Naive B cell (primary cell): ENCODE data around the gene KRI1. TPM values are rescaled to one million over a fixed set of nuclear protein-coding genes. Genes with fewer than 3 reads are reported as not detected.

ENCODE experiments used
- ATAC-seq, 2 donors: fragments of 150-1000 bp; cut with Tn5 transposase; 2 replicates each; pipeline ENCODE4 v1.10.0; 2021; ENCODE audit warnings: low read depth in 2 of 2, mild to moderate bottlenecking in 2 of 2, moderate library complexity in 2 of 2
- DNase-seq: peaks from one replicate; pipeline ENCODE4 v3.0.0; 2022
- H3K27ac Mint-ChIP-seq, 6 donors: one replicate each; pipeline ENCODE4 v1.8.0; 2020 to 2022; ENCODE audit warnings: mild to moderate bottlenecking in 6 of 6, mixed read lengths in 6 of 6, moderate library complexity in 5 of 6, inconsistent platforms in 2 of 6
- H3K27me3 Mint-ChIP-seq, 3 donors: one replicate each; pipeline ENCODE4 v1.8.0; 2021 to 2022; ENCODE audit warnings: mixed read lengths in 3 of 3, mild to moderate bottlenecking in 1 of 3
- H3K36me3 Mint-ChIP-seq, 2 donors: one replicate each; pipeline ENCODE4 v1.8.0; 2020 to 2022; ENCODE audit warnings: mixed read lengths in 2 of 2, inconsistent platforms in 1 of 2, mild to moderate bottlenecking in 1 of 2
- H3K4me1 Mint-ChIP-seq, 3 donors: one replicate each; pipeline ENCODE4 v1.8.0; 2020 to 2022; ENCODE audit warnings: mixed read lengths in 3 of 3, inconsistent platforms in 1 of 3, mild to moderate bottlenecking in 1 of 3, moderate library complexity in 1 of 3
- H3K4me3 Mint-ChIP-seq, 8 donors: one replicate each; pipeline ENCODE4 v1.8.0; 2020 to 2022; ENCODE audit warnings: mild to moderate bottlenecking in 8 of 8, mixed read lengths in 8 of 8, moderate library complexity in 8 of 8, inconsistent platforms in 2 of 8
- H3K9me3 Mint-ChIP-seq, 7 donors: one replicate each; pipeline ENCODE4 v1.8.0; 2020 to 2022; ENCODE audit warnings: mixed read lengths in 7 of 7, mild to moderate bottlenecking in 5 of 7, inconsistent platforms in 2 of 7, moderate library complexity in 1 of 7
- polyA plus RNA-seq, 6 donors: library from polyadenylated mRNA; unstranded; fragments of 300-500 nt; fragmentation: Illumina TruSeq; gene quantifications; one replicate each; pipeline ENCODE4 v1.2.3, GENCODE V29; 2021; ENCODE audit warnings: low read depth in 6 of 6

The KRI1 gene
- polyA plus RNA-seq, 6 donors from 2014 or later, result 10.6 to 47.6 (median 16.5) TPM

DNA sequence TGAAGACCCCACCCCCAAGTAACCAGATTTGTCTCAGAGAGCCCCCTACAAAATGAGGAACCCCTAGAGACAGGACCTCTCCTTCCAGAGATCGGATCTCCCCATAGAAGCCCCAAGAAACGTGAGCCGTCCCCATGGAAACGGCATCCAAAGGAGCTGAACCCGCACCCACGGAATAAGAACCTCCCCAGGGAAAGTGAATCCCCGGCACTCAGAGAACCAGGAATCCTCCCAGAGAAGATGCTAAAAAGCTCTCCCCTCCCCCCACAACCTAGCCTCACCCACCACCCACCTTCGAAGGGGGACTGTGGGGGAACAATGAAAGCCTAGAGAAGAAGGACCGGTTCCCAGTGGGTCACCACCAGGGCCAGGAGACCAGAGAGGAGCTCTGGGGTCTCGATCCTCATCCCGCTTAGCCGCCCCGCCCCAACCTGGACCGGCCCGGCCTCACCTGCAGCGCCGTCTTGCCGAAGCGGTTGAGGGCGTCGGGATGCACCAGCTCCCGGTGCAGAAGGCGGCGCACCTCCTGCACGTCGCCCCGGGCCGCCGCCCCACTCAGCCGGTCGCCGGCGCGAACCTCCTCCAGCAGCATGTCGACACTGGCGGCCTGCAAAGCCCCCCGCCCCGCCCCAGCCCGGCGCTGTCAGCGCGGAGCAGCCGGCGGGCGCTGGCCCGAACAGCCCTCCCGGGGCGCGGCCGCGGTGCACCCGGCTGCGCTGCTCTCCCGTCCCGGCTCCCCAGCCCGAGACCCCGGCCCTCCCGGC is 2.4 kb upstream of the KRI1 start:
- no peaks in the 10 kb centered on the region for H3K27me3 Mint-ChIP-seq
- H3K36me3 Mint-ChIP-seq, result no peaks in the 10 kb centered on the region
- H3K27ac Mint-ChIP-seq, result peak overlapping the region; percentile 91 to 100 (median 98)
- peak overlapping the region; percentile 86 to 100 (median 96) for H3K4me3 Mint-ChIP-seq
- DNase-seq (no peak), ATAC-seq (peak; percentile 3 to 9)
- H3K9me3 Mint-ChIP-seq, result no peaks in the 10 kb centered on the region
- peaks cover 49 to 54% (median 49%) of the 10 kb centered on the region in 3 donors for H3K4me1 Mint-ChIP-seq

GRCh38 chr19:10567656-10568055 is 1.8 kb upstream of the KRI1 start:
- H3K4me1 Mint-ChIP-seq, result peaks cover 48 to 54% (median 49%) of the 10 kb centered on the region in 3 donors

DNA sequence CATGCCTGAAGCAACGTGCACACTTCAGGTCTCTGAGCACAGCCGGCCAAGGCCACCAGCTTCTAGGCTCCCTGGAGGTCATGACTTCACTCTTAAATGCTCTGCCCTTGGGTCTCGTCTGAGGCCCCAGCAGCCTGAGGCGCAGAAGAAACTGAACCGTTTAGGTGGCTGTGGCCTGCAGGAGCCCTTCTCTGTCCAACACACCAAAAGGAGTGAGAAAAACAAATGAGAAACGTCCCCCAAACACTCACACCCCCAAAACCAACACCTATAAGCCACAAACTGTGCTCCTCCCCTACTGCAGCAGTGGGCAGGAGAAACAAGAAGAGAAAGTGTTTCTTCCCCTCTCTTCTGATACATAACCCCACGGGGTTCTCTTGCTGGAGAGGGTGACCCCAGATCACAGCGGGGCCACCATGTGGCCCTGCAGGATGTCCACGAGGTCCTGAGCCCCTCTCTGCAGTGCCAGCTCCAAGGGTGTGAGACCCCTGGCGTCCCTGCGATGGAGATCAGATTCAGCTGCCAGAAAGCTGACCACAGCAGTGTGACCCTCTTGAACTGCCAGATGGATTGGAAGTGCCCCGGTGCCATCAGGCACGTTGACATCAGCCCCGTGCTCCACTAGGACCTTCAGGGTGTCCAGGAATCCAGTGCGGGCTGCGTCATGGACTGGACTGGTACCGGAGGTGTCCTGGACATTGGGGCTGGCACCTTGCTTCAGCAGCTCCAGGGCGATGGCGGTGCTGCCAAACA is 1.0 kb upstream of the KRI1 start:
- H3K4me3 Mint-ChIP-seq, result peak overlapping the region; percentile 86 to 100 (median 96)
- peak overlapping the region; percentile 94 to 100 (median 99) for H3K27ac Mint-ChIP-seq
- DNase-seq, result peak; percentile 76
- no peaks in the 10 kb centered on the region for H3K9me3 Mint-ChIP-seq
- ATAC-seq, result peak; percentile 16 to 17
- peaks cover 40 to 47% (median 43%) of the 10 kb centered on the region in 3 donors for H3K4me1 Mint-ChIP-seq
- no peaks in the 10 kb centered on the region for H3K36me3 Mint-ChIP-seq
- no peaks in the 10 kb centered on the region for H3K27me3 Mint-ChIP-seq

More at GRCh38 chr19:10567656-10568055, 1.8 kb upstream of the KRI1 start:
- no peak for ATAC-seq
- H3K36me3 Mint-ChIP-seq, result no peaks in the 10 kb centered on the region
- H3K27me3 Mint-ChIP-seq, result no peaks in the 10 kb centered on the region
- H3K27ac Mint-ChIP-seq, result peak overlapping the region; percentile 91 to 100 (median 98)
- H3K9me3 Mint-ChIP-seq, result no peaks in the 10 kb centered on the region
- H3K4me3 Mint-ChIP-seq, result peak overlapping the region; percentile 86 to 100 (median 96)
- DNase-seq, result no peak

- Mint-ChIP-seq H3K27ac (peak overlapping the region; percentile 94 to 100 (median 99)), H3K4me3 (peak overlapping the region; percentile 86 to 100 (median 96)), H3K9me3 (no peaks in the 10 kb centered on the region), H3K36me3 (no peaks in the 10 kb centered on the region), H3K4me1 (peaks cover 40 to 52% (median 43%) of the 10 kb centered on the region in 3 donors), H3K27me3 (no peaks in the 10 kb centered on the region)
- DNase-seq, result no peak
- no peak for ATAC-seq
Observed at GRCh38 chr19:10566408-10566657, 523 bp upstream of the KRI1 start.

- Mint-ChIP-seq H3K27ac (peak overlapping the region; percentile 74 to 99 (median 93)), H3K4me3 (peak overlapping the region; percentile 86 to 100 (median 96)), H3K27me3 (no peaks in the 10 kb centered on the region), H3K9me3 (no peaks in the 10 kb centered on the region), H3K4me1 (peaks cover 38 to 53% (median 42%) of the 10 kb centered on the region in 3 donors), H3K36me3 (no peaks in the 10 kb centered on the region)
- ATAC-seq, result peak; percentile 17
- DNase-seq, result peak; percentile 60
Observed at GRCh38 chr19:10565028-10565566, 713 bp downstream of the KRI1 start.

DNA sequence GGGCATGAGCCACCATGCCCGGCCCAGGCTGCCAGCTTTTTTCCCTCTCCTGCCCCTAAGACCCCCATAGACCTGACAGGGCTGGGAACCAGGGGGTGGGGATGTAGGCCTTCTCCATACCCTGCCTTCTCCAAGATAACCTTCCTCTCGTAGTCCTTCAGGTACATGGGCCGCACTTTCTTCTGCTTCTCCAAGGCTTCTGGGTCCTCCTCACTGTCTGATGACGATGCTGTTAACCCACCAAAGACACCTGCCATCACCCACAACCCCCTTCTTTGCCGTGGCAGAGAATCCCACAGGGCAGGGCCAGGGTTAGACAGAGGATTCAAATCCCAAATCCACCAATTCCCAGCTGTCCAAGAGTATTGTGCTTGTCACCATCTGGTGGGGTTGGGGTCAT is 3.2 kb downstream of the KRI1 start:
- H3K27ac Mint-ChIP-seq, result no peak overlapping the region
- H3K36me3 Mint-ChIP-seq, result no peaks in the 10 kb centered on the region
- no peak for ATAC-seq
- no peaks in the 10 kb centered on the region for H3K27me3 Mint-ChIP-seq
- no peak for DNase-seq
- no peaks in the 10 kb centered on the region for H3K9me3 Mint-ChIP-seq
- H3K4me1 Mint-ChIP-seq, result peaks cover 25 to 38% (median 36%) of the 10 kb centered on the region in 3 donors
- H3K4me3 Mint-ChIP-seq, result peak overlapping the region in 1 of 8 donors; percentile 29

- DNase-seq, result no peak
- Mint-ChIP-seq H3K4me1 (peaks cover 11 to 24% (median 16%) of the 10 kb centered on the region in 3 donors), H3K27me3 (no peaks in the 10 kb centered on the region), H3K9me3 (no peaks in the 10 kb centered on the region), H3K27ac (no peak overlapping the region), H3K36me3 (no peaks in the 10 kb centered on the region), H3K4me3 (no peak overlapping the region)
- ATAC-seq, result no peak
Observed at GRCh38 chr19:10560154-10560553, 5.7 kb downstream of the KRI1 start.

DNA sequence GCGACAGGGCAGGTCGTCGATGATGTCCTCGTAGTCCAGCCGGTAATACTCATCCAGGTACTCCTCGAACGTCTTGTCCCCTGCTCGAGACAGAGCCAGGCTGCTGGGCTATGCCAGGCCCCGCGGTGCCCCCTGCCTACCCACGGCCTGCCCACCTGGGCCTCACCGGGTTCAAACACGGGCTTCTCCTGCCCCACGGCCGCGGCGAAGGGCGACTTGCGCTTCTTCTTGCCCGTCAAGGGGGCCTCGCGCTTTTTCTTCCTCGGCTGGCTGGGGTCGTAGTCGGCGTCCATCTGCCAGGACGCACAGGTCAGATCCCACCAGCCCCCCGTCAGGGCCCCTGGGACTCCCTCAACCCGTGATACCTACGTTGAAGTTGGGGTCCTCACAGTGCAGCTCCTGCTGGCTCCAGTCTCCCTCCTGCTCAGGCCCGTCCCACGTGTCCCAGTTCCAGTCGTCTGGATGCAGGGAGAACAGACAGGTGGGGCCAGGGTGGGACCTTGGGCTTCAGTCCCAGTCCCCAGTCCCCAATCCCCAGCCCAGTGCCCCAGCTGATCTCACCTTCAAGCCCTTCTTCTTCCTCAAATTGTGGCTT is 8.1 kb downstream of the KRI1 start:
- H3K27ac Mint-ChIP-seq, result peak overlapping the region in 4 of 6 donors; percentile 43 to 84 (median 62)

DNA sequence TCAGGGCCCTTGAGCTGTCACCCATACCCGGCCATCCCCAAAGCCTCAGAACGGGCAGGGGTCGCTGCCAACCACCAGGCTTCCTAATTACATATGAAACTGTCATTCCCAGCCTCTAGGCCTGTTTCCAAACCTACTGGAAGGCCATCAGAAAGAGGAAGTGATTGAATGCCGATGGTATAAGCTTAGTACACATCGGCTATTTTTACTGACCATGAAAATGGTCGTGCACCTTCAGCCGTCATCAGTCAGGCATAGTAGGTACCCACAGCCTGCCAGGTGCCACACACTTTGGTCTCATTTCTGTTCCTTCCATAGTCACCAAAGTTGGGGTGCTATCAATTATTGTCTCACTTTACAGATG is 10.2 kb downstream of the KRI1 start:
- DNase-seq, result no peak
- Mint-ChIP-seq H3K27ac (peak overlapping the region in 4 of 6 donors; percentile 47 to 76 (median 56)), H3K9me3 (no peaks in the 10 kb centered on the region), H3K4me1 (peaks cover 29 to 34% (median 33%) of the 10 kb centered on the region in 3 donors), H3K36me3 (no peaks in the 10 kb centered on the region), H3K4me3 (no peak overlapping the region), H3K27me3 (no peaks in the 10 kb centered on the region)
- no peak for ATAC-seq

More for the DNA sequence above, 8.1 kb downstream of the KRI1 start:
- Mint-ChIP-seq H3K4me3 (peak overlapping the region in 1 of 8 donors; percentile 42), H3K9me3 (no peaks in the 10 kb centered on the region), H3K27me3 (no peaks in the 10 kb centered on the region), H3K4me1 (peaks cover 23 to 38% (median 24%) of the 10 kb centered on the region in 3 donors), H3K36me3 (no peaks in the 10 kb centered on the region)
- ATAC-seq, result no peak
- DNase-seq, result no peak

GRCh38 chr19:10554760-10555609 is 10.8 kb downstream of the KRI1 start:
- ATAC-seq (no peak), DNase-seq (no peak)
- Mint-ChIP-seq H3K4me1 (peaks cover 25 to 39% (median 33%) of the 10 kb centered on the region in 3 donors), H3K27me3 (no peaks in the 10 kb centered on the region), H3K9me3 (no peaks in the 10 kb centered on the region), H3K36me3 (no peaks in the 10 kb centered on the region), H3K4me3 (peak overlapping the region in 3 of 8 donors; percentile 33 to 74 (median 54)), H3K27ac (peak overlapping the region in 5 of 6 donors; percentile 74 to 97 (median 95))

- DNase-seq (peak; percentile 60), ATAC-seq (peak; percentile 76 to 79)
- Mint-ChIP-seq H3K27me3 (no peaks in the 10 kb centered on the region), H3K27ac (peak overlapping the region; percentile 88 to 97 (median 95)), H3K4me1 (peaks cover 25 to 40% (median 33%) of the 10 kb centered on the region in 3 donors), H3K4me3 (peak overlapping the region; percentile 42 to 86 (median 56)), H3K36me3 (no peaks in the 10 kb centered on the region), H3K9me3 (no peaks in the 10 kb centered on the region)
Observed at GRCh38 chr19:10553943-10554381, 11.8 kb downstream of the KRI1 start.

- no peaks in the 10 kb centered on the region for H3K27me3 Mint-ChIP-seq
- H3K4me3 Mint-ChIP-seq, result peak overlapping the region in 7 of 8 donors; percentile 19 to 86 (median 69)
- H3K4me1 Mint-ChIP-seq, result peaks cover 24 to 43% (median 33%) of the 10 kb centered on the region in 3 donors
- DNase-seq, result peak; percentile 25
- no peaks in the 10 kb centered on the region for H3K36me3 Mint-ChIP-seq
- peak; percentile 33 to 41 for ATAC-seq
- H3K9me3 Mint-ChIP-seq, result no peaks in the 10 kb centered on the region
- peak overlapping the region; percentile 88 to 97 (median 95) for H3K27ac Mint-ChIP-seq
Observed at GRCh38 chr19:10553087-10553667, 12.6 kb downstream of the KRI1 start.
